ENCODE data around the gene DHX35.

DNA sequence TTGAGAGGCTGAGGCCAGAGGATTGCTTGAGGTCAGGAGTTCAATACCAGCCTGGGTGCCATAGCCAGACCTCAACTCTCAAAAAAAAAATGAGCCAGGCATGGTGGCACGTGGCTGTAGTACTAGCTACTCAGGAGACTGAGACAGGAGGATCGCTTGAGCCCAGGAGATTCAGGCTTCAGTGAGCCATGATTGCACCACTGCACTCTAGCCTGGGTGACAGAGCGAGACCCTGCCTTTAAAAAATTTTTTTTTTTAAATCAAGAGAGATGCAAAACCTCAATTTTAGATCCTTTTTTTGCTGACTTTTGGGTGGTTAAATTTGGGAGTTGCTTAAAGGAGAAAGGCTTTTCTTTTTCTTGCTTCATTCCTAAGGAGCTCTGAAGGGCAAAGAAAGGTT lies 70.9 kb downstream of the DHX35 start:
- no peak for TF ChIP-seq CTCF (IDR thresholded peaks at IDR 0.05)
- no peak for TF ChIP-seq POLR2A (IDR thresholded peaks at IDR 0.05)
